GM18508 (cell line): Measurements from ENCODE around the gene GALNTL6.

Source experiments
- ATAC-seq: cut with Tn5 transposase; IDR thresholded peaks from one replicate; pipeline ENCODE4 v1.9.1; 2021; ENCODE audit warnings: moderate number of reproducible peaks; ENCODE audit not compliant: insufficient read depth, unreplicated experiment

GALNTL6 gene

DNA sequence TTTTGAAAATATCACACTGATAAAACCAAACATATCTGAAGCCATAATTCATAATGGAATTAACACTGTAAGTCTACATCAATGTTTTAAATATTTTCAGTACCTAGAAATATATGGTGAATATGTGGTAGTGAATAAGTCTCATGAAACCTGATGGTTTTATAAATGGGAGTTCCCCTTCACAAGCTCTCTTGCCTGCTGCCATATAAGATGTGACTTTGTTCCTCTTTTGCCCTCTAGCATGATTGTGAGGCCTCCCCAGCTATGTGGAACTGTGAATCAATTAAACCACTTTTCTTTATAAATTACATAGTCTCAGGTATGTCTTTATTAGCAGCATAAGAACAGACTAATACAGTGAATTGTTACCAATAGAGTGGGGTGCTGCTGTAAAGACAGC lies 818.6 kb downstream of the GALNTL6 start:
- ATAC-seq: no peak

- ATAC-seq: no peak
Observed at GRCh38 chr4:172648471-172648870, 835.3 kb downstream of the GALNTL6 start.

DNA sequence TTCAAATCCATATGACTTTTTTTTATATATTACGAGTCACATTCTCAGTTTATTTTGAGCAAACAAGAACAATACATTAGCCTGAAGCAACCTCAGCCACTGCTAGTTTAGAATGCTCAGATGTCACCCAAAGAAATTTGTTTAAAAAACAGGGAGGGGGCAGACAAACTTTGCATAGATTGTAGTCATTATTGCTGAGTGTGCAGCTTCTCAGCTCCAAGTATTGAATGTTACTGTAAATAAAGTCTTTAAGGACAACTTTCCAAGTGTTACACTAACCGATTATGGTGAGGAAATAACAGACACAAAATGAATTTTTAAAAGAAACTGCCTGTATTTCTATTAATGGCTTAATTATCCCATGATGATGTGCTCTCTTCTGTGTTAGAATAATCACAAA lies 835.9 kb downstream of the GALNTL6 start:
- ATAC-seq: no peak

GRCh38 chr4:172650758-172651530 lies 837.7 kb downstream of the GALNTL6 start:
- no peak for ATAC-seq

DNA sequence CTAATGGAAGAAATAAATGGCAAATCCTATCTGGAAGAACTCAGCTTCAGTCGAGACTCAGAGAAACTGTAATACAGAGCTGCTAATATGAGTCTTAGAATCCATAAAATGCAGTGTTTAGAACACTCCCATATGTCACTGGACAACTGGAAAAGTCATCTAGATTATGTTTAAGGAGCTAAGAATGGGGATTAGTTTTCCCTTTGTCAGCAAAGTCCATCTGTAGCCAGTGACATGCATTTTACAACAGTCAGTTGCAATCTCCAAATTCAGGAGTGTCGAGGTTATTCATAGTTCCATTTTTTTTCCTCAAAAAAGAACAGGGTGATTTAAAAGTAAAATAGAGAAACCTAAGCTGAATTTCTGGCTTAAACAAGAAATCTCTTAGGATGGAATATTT lies 838.8 kb downstream of the GALNTL6 start:
- no peak for ATAC-seq

DNA sequence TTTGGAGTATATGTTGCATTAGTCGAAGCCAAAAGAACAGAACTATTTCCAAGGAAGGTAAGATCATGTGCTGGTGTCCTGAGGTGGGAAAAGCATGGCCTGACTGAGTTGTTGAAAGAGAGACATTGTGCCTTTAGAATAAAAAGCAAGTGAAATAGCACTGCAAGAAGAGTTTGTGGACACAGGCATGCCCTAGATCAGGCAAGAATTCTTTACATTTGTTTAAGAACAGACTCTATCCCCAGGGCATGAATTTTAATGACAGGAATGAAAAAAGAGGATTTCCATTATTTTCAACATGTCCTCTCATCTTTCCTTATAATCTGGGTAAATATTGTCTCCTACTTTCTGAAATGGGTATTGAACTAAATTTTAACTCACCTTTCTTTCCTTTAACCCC lies 839.2 kb downstream of the GALNTL6 start:
- ATAC-seq: no peak

GRCh38 chr4:172653676-172654075 lies 840.5 kb downstream of the GALNTL6 start:
- no peak for ATAC-seq

DNA sequence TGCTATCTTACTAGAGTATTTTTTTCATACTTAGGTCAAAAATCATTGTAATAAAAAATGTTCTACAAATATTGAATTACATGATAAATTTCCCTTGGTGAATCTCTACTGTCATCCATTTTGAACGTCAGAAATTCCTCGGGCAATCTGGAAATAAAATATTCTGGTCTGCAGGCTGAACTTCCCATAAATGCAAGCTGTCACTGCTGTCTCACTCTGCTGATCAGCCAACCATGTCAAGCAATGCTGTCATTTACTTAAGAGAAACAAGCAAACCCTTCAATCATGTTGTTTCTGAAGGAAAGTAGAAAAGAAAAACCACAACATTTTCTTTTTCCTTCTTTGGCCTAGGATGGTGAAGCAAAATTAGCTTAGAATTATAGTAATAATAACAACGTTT lies 841.3 kb downstream of the GALNTL6 start:
- ATAC-seq: no peak

GRCh38 chr4:172656055-172656454 lies 842.9 kb downstream of the GALNTL6 start:
- no peak for ATAC-seq

DNA sequence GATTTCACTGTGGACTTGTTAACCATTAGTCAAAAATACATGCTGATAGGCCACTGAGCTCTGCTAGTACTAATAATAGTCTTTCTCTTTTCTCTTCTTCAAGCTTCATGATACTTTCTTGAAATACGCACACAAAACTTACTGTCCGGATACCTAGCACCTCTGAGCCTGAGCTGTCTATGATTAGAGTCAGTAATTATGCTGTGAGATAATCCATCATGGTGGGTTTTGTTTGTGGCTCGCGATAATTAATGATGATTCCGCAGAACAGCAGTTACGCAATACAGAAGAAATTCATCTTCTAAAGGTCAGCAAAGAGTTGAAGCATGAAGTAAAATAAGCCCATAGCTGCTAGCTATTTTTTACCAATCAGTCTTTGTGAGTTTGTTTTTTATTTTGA lies 843.9 kb downstream of the GALNTL6 start:
- no peak for ATAC-seq

- ATAC-seq: no peak
Observed at GRCh38 chr4:172660251-172660650, 847.0 kb downstream of the GALNTL6 start.

GRCh38 chr4:172662113-172662512 lies 848.9 kb downstream of the GALNTL6 start:
- ATAC-seq: no peak

DNA sequence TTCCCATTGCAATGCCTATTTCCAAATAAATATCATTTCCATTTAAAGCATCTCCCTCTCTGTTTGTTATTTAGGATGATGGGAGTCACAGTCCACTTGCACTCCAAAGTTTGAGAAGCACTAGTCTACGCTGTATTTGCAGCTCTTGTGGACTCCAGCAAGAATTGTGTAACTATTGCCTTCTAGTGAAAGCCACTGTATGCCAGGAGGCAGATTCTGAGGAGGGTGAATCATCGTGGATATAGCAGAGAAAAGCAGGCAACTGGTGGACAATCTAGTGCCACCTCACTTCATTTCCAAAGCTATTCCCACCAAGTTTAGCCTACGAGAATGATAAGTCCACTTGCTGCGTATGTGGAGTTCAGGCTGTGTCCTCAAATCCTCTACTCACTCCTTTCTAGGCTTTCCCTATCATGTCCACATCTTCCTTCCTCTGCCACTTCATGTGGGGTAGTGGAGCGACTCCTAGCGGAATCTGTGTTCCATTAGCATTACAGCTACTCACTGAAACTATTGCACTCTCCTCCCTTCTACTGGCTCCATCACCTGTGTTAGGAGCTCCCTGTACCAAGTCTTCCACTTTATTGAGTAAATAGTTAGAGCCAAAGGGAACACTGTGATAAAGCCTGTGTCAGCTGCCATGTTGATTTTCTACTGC lies 853.6 kb downstream of the GALNTL6 start:
- ATAC-seq: no peak

DNA sequence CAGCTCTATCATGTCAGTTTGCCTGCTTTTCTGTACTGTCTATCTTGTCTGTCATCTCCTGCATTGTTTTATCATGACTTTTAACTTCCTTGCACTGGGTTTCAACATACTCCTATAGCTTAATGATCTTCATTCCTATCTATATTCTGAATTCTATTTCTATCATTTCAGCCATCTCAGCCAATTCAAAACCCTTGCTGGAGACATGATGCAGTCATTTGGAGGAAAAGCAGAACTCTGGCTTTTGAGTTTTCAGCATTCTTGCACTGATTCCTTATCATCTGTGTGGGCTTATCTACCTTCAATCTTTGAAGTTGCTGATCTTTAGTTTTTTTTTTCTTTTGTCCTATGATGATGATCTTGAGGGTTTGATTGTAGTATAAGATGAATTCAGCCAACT lies 861.6 kb downstream of the GALNTL6 start:
- ATAC-seq: no peak

DNA sequence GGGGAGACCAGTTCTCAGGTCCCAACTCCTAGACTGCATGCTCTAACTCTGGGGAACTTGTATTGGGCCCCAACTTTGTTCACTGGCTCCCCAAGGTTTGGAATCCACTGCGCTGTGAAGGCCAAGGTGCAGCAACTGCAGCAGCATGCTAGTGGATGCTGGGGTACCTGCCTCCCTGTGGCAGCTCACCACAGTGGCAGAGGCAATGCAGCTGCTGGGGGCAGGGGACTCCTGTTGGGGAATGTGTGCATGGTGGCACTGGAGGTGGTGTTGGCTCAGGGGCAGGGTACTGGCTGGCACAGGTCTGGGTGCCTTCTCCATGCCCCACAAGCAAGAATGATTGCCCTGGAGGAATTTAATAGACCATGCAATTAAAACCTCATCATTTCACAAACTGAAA lies 862.0 kb downstream of the GALNTL6 start:
- no peak for ATAC-seq

GRCh38 chr4:172680691-172681090 lies 867.5 kb downstream of the GALNTL6 start:
- no peak for ATAC-seq

- no peak for ATAC-seq
Observed at GRCh38 chr4:172683021-172683420, 869.8 kb downstream of the GALNTL6 start.

- ATAC-seq: no peak
Observed at GRCh38 chr4:172686021-172686420, 872.8 kb downstream of the GALNTL6 start.

GRCh38 chr4:172688534-172688933 lies 875.3 kb downstream of the GALNTL6 start:
- ATAC-seq: no peak

- no peak for ATAC-seq
Observed at GRCh38 chr4:172691552-172691951, 878.3 kb downstream of the GALNTL6 start.

DNA sequence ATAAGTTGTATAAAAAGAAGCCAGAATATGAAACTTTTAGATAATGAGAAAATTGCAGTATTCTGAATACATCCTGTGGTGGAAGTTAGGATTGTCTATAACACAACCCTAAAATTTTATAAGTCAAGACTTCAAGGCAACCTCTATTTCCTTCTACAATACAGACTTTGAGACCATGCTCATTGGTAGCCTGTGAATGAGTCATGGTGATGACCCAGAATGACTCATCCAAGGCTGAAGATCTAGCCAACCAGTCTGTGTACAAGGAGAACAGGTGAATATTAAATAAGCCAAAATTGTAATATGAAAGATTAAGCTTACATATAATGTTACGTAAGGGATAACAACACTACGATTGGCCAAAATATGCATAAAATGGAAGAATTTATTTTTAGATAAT lies 879.5 kb downstream of the GALNTL6 start:
- ATAC-seq: no peak

DNA sequence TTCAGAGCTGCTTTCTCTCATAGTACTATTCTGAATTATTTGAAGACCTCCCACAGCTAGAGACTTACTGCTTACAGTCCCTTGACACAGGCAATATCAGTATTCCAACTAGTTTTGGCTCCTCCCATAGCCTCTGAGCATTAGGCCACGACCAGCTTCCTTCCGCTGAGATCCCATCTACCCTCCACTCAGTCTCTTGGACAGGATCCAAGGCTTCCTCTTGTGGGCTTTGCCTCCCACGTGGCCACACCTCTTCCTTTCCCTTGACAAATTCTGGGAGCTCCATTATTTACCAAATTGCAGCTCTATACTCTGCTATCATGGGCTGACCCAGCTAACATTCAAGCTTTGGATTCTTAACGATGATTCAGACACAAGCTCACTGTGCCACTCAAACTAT lies 885.1 kb downstream of the GALNTL6 start:
- ATAC-seq: no peak
